KMS-11 (cell line): Measurements from ENCODE around the gene SNX6.
"Not testable (repeated sequence)": the region's sequence is repeated elsewhere in the genome, so short reads cannot be mapped to it uniquely, and the experiment has no call there.

ENCODE experiments used
- H2AFZ ChIP-seq: fragments of 200-600 bp; sonication (generic); 2 replicates; pipeline ENCODE4 v1.6.1; 2016; ENCODE audit warnings: antibody characterized with exemption, mixed run types, low read depth
- H3K27ac ChIP-seq: fragments of 200-600 bp; sonication (generic); 2 replicates; pipeline ENCODE4 v1.6.1; 2016; ENCODE audit warnings: mild to moderate bottlenecking, mixed run types
- H3K27me3 ChIP-seq: fragments of 200-600 bp; sonication (generic); 2 replicates; pipeline ENCODE4 v1.6.1; 2017; ENCODE audit warnings: mild to moderate bottlenecking, low read depth, mixed run types, moderate library complexity; ENCODE audit not compliant: insufficient read depth
- H3K36me3 ChIP-seq: fragments of 200-600 bp; sonication (generic); 2 replicates; pipeline ENCODE4 v1.6.1; 2017; ENCODE audit warnings: mild to moderate bottlenecking, mixed run types; ENCODE audit not compliant: insufficient read depth
- H3K4me1 ChIP-seq: fragments of 200-600 bp; sonication (generic); 2 replicates; pipeline ENCODE4 v1.6.1; 2016; ENCODE audit warnings: mild to moderate bottlenecking, low read depth, mixed run types; ENCODE audit not compliant: poor library complexity, severe bottlenecking
- H3K4me2 ChIP-seq: fragments of 200-600 bp; sonication (generic); 2 replicates; pipeline ENCODE4 v1.7.0; 2016; ENCODE audit warnings: mild to moderate bottlenecking, mixed run types
- H3K4me3 ChIP-seq: fragments of 200-600 bp; sonication (generic); IDR thresholded peaks from 2 replicates; pipeline ENCODE4 v1.6.1; 2017; ENCODE audit warnings: low read depth, low read length, mixed read lengths; ENCODE audit not compliant: insufficient read depth
- H3K79me2 ChIP-seq: fragments of 200-600 bp; sonication (generic); 2 replicates; pipeline ENCODE4 v1.6.1; 2016; ENCODE audit warnings: low read depth, mixed run types; ENCODE audit not compliant: insufficient read depth
- H3K9ac ChIP-seq: fragments of 200-600 bp; sonication (generic); 2 replicates; pipeline ENCODE4 v1.6.1; 2016; ENCODE audit warnings: mild to moderate bottlenecking, mixed run types
- H4K20me1 ChIP-seq: fragments of 200-600 bp; sonication (generic); 2 replicates; pipeline ENCODE4 v1.6.1; 2016; ENCODE audit warnings: mild to moderate bottlenecking, mixed run types; ENCODE audit not compliant: insufficient read depth
- CTCF ChIP-seq: fragments of 200-600 bp; sonication (generic); conservative IDR thresholded peaks from 2 replicates; pipeline ENCODE4 v1.6.1; 2017; ENCODE audit warnings: low read depth, mild to moderate bottlenecking, antibody characterized with exemption, low read length, moderate library complexity, mixed read lengths

SNX6 gene

GRCh38 chr14:34650786-34651584, 21.0 kb upstream of the SNX6 start:
- no peak for TF ChIP-seq CTCF
- H3K27me3 ChIP-seq = no peaks in the 10 kb centered on the region
- H3K4me1 ChIP-seq = peaks cover 23% of the 10 kb centered on the region
- no peak overlapping the region for H3K9ac ChIP-seq
- H3K36me3 ChIP-seq = no peaks in the 10 kb centered on the region
- no peaks in the 10 kb centered on the region for H4K20me1 ChIP-seq
- no peak overlapping the region for H3K4me3 ChIP-seq
- H2AFZ ChIP-seq = no peak overlapping the region
- H3K79me2 ChIP-seq = no peaks in the 10 kb centered on the region
- H3K27ac ChIP-seq = no peak overlapping the region
- no peak overlapping the region for H3K4me2 ChIP-seq

- H3K9ac ChIP-seq = not testable (repeated sequence)
- Histone ChIP-seq H3K27ac (peak overlapping the region; percentile 30; the same call in 1 of the 2 replicates), H2AFZ (peak overlapping the region; percentile 26; the same call in 1 of the 2 replicates)
These were observed 20.1 kb upstream of the SNX6 start for GRCh38 chr14:34650006-34650405.

GRCh38 chr14:34649344-34649743, 19.4 kb upstream of the SNX6 start:
- Histone ChIP-seq H3K79me2 (no peaks in the 10 kb centered on the region), H4K20me1 (no peaks in the 10 kb centered on the region), H3K27ac (peak overlapping the region; percentile 30; the same call in 1 of the 2 replicates), H3K9ac (no peak overlapping the region), H3K4me1 (peaks cover 28% of the 10 kb centered on the region), H3K4me2 (peak overlapping the region; percentile 33; the same call in 1 of the 2 replicates), H3K27me3 (no peaks in the 10 kb centered on the region), H3K4me3 (no peak overlapping the region), H2AFZ (no peak overlapping the region; the same call in 1 of the 2 replicates), H3K36me3 (no peaks in the 10 kb centered on the region)
- no peak for TF ChIP-seq CTCF

More at GRCh38 chr14:34650006-34650405, 20.1 kb upstream of the SNX6 start:
- not testable (repeated sequence) for H3K4me3 ChIP-seq, H4K20me1 ChIP-seq, H3K36me3 ChIP-seq, H3K27me3 ChIP-seq, H3K79me2 ChIP-seq
- peak overlapping the region; percentile 33; the same call in 1 of the 2 replicates for H3K4me2 ChIP-seq
- peaks cover 28% of the 10 kb centered on the region for H3K4me1 ChIP-seq

- Histone ChIP-seq H3K4me1 (peaks cover 28% of the 10 kb centered on the region), H3K79me2 (no peaks in the 10 kb centered on the region), H3K27me3 (no peaks in the 10 kb centered on the region), H3K4me2 (no peak overlapping the region), H3K36me3 (no peaks in the 10 kb centered on the region), H3K27ac (no peak overlapping the region), H4K20me1 (no peaks in the 10 kb centered on the region), H3K9ac (no peak overlapping the region), H3K4me3 (no peak overlapping the region), H2AFZ (no peak overlapping the region)
- TF ChIP-seq CTCF = no peak
These were observed 16.8 kb upstream of the SNX6 start for GRCh38 chr14:34646570-34647255.
